Stimulated activated CD4-positive, alpha-beta T cell treated with anti-CD3 and anti-CD28 coated beads, Interleukin-2, amount 100 ng/mL, for 24 hours (primary cell): Measurements from ENCODE around the gene DOK6.
A peak's percentile ranks its signal among the peaks of the same experiment; 100 is the strongest.
"Not testable (repeated sequence)": the region's sequence is repeated elsewhere in the genome, so short reads cannot be mapped to it uniquely, and the experiment has no call there.

Experiments used
- DNase-seq, 2 donors: peaks; one replicate each; pipeline ENCODE4 v3.0.0-alpha.2; 2020

Gene DOK6

DNA sequence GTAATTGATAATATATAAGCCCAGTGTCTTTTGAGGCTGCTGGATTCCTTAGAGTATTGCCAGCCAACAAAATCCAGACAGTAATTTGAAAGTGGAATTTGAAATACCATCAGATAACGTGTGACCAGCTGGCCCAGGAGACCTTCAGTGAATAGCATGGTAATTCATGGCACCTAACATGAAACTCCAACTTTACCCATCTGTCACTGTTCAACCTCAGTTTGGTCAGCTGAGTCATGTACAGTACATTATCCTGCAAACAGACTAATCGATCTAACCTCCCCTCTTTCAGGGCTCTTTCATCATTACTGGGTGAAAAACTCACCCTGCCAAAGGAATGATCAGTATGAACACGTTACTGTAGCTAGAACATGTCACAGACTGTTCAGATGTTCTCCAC lies 230.6 kb downstream of the DOK6 start:
- DNase-seq = no peak

DNA sequence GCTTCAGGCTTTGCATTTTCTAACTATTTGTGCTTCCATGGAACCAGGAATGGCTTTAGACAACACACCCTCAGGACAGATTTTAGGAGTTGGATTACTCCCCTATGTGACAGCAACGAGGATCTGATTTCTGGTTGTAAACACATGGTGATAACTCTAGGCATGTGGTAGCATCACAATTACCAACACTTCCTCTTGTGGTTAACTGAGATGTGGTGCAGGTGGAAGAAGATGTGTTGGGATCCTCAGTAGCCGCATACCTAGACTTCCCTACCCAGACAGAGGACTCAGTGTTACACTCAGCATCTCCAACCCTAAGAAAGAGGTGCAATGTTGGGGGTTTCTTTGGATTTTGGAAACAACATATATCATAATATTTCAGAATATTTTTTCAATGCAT lies 234.8 kb downstream of the DOK6 start:
- no peak for DNase-seq

DNA sequence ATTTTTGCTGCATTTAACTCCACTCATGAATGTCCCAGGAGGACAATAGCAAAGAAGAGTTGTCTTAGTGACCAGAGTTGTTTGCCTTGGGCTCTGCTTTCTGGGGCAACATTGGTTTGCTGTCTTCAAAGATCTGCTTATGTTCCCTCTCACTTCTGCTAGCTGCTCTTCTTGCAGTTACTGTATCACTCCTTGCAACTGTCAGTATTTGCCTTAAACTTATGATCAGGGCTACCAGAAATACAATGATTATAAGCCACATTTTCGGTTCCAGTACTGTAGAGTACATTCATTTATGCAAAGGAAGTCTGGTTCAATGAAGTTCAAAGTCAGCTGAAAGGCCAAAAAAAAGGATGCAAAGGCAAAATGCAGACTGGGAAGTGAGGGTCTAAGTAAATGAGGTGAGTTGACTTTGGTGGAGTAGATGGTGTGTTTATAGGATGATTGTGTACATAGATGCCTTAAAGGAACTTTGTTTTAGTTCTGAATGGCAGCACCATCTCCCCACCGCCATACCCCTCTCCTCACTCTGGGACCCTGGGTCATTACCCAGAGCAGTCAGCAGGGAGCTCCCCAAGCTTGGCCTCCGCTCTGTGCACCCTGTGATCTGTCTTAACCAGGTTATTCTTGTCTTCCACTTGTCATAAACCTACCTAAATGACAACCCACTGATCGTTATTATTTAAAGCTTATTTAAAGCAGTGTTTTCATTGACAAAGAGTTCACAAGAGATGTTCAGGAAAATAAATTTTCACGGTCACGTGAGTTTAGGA lies 236.0 kb downstream of the DOK6 start:
- DNase-seq = peak; percentile 6 to 27

DNA sequence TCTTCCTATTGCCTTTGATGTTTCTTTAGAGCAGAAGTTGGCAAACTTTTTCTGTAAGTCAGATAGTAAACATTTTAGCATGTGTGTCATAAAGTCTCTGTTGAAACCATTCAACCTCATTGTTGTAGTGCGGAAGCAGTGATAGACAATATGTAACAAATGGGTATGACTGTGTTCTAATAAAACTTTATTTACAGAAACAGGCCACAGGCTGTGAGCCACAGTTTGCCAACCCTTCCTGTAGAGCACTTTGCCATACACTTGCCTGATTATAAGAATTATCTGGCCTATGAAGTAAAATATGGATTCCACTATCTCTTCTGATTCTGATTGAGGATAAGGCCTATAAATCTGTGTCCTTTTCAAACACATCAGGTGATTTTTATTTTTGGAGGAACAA lies 237.4 kb downstream of the DOK6 start:
- DNase-seq = no peak

GRCh38 chr18:69647702-69648101 lies 247.0 kb downstream of the DOK6 start:
- DNase-seq = no peak

- DNase-seq = no peak
These were observed 247.8 kb downstream of the DOK6 start for GRCh38 chr18:69648486-69648885.

DNA sequence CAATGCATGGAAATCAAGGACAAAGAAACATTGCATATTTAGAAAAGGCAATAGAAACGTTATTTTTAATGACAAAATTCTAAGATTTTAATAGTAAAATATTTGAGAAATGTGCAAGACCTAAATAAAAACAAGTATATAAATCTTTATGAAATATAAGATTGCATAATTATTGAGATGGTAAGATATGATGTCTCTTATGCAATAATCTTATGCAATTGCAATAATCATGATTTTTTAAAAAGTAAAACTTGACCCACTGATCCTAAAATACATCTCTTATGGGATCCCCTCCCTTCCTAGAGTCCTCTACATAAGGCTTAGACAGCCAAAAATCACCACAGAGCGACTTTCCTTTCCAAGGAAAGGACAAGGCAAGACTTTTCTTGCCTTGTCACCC lies 249.0 kb downstream of the DOK6 start:
- no peak for DNase-seq

DNA sequence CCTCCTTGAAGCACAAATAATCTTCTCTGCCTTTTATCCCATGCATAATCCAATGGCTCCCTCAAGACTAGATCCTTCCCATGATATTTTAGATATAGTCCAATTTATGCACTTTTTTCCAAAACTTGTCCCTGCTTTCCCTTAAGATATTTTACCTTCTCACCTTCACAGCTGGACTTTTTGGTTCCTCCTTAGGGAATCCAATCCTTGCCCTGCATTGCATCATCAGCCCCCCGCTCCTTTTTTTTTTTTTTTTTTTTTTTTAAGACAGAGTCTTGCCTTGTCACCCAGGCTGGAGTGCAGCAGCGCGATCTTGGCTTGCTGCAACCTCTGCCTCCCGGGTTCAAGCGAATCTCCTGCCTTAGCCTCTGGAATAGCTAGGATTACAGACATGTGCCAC lies 250.6 kb downstream of the DOK6 start:
- DNase-seq = no peak

GRCh38 chr18:69655816-69656215 lies 255.1 kb downstream of the DOK6 start:
- no peak for DNase-seq

GRCh38 chr18:69658103-69658502 lies 257.4 kb downstream of the DOK6 start:
- no peak for DNase-seq

- DNase-seq = no peak
These were observed 258.0 kb downstream of the DOK6 start for GRCh38 chr18:69658685-69659084.

- no peak for DNase-seq
These were observed 258.5 kb downstream of the DOK6 start for GRCh38 chr18:69659142-69659651.

- DNase-seq = not testable (repeated sequence)
These were observed 261.4 kb downstream of the DOK6 start for GRCh38 chr18:69662090-69662489.

- no peak for DNase-seq
These were observed 263.7 kb downstream of the DOK6 start for GRCh38 chr18:69664399-69664798.

DNA sequence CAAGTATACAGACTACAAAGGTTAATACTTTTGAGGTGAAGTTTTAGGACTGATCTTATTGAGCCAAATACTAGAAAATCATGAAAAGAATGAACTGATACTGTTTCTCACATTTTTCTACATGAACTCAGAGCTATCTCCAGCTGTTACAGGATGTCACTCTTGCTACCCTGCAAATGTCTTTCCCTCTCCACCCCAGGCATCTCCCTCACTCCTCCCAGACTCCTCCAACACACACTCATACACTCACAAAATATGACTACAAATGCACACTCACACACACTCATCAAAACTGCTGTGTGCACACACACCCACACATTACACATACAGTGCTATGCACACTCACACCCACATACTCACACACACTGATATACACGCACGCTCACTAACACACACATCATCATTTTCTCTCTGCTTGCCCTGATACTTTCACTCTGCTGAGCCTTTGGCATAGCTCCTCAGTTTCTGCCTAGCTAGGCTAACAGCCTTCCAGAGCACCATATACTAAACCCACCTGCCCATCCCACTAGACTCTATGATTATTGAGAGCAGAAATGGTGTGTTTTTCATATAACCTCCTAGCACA lies 273.7 kb downstream of the DOK6 start:
- no peak for DNase-seq

DNA sequence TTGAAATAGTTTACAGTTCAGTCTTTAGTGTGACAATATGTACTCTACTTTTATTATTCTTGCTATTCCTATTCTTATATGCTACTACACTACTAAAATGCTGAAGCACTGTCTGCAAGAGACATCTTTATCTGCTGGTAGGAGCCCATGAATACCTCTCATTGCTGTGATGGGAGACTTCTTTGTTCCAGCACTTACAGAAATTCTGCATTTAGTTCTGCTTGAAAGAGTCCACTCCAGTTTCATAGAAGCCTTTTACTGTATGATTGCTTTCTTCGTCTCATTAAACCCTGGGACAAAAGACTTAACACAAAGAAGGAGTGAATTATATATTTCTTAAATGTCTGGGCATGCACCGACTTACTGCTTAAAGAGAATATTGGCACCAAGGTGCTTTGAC lies 274.3 kb downstream of the DOK6 start:
- no peak for DNase-seq

DNA sequence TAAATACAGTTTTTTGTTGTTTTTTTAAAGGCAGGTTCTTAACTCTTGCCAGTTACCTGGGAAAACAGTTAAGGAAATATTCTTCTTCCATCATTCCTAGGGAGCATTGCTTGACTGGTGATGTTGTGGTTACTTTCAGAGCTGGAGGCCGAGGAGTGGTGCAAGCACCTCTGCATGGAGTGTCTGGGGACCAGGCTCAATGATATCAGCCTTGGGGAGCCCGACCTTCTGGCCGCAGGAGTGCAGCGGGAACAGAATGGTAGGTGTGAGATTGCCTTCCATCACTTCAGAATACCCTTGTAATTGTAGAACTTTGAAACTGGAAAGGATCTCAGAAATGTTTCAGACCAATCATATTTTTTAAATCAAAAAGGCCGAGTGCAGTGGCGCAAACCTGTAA lies 276.9 kb downstream of the DOK6 start:
- DNase-seq = no peak

DNA sequence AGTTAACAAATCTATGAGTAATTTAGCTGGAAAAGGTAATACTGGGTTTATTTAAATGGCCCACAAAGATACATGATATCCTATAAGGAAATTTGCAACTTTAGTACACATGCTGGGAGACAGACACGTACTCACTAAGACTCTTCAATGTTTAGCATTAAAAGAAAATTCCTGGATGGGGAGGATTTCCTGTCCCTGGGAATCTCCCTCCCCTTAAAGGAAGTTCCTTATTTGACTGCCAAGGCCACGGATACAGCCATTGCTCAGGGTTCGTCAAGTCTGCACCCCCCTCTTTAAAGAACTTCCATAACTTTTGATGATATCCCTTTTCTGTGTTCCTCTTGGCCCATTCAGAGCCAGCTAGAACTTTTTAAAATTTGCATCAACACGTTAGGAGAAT lies 279.4 kb downstream of the DOK6 start:
- no peak for DNase-seq

GRCh38 chr18:69683176-69683575 lies 282.5 kb downstream of the DOK6 start:
- DNase-seq = no peak

DNA sequence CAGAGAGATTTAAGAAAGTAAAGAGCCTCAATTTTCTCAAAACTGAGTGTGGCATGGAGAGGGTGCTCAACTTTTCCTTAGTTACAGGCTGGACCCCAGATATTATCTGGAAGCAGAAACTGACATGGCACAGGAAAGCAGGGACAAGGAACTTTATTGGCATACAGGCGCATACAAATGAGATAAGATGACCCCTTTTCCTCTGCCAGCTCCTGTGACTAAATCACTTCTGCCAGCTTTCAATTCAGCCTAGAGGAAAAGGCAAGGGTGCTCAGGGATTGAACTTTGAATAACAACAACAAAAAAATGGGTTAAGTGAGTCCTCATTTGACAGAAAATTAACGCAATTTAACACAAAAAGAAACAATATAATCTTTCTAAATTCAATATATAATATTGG lies 284.1 kb downstream of the DOK6 start:
- no peak for DNase-seq

GRCh38 chr18:69686861-69687260 lies 286.2 kb downstream of the DOK6 start:
- DNase-seq = no peak

GRCh38 chr18:69689121-69689759 lies 288.6 kb downstream of the DOK6 start:
- DNase-seq = no peak

DNA sequence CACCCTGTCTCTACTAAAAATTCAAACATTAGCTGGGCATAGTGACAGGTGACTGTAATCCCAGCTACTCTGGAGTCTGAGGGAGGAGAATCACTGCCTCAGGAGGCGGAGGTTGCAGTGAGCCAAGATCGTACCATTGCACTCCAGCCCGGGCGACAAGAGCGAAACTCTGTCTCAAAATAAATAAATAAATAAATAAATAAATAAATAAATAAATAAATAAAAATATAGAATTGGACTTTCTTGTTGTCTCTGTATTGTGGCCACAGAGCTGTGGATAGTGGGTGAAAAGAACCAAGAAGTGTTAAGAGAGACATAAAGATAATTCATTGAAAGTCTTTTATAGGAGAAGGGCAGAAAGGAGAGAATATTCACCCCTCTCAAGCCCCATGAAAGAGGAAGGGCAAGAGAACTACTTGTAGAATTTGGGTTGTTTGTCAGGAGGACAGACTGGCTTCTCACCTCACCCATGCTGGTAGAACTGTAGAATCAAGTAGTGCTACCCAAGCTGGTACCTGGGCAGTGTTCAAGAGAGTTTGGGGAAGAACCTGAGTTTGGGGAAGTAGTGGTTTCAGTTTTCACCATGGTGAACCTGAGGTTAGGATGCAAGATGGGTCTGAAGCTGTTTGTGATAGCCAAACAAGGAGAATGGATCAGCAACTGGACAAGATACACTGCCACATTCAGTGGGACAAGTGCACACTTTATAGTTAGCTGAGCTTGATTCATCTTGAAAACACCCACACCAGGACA lies 290.5 kb downstream of the DOK6 start:
- DNase-seq = no peak
